ENCODE measurements around the gene ARRDC5. TPM values are rescaled to one million over a fixed set of nuclear protein-coding genes. Genes with fewer than 3 reads are reported as not detected.
"Not testable (repeated sequence)": the region's sequence is repeated elsewhere in the genome, so short reads cannot be mapped to it uniquely, and the experiment has no call there.

The ARRDC5 gene
- total RNA-seq, 1 experiment from 2014 or later = not detected

DNA sequence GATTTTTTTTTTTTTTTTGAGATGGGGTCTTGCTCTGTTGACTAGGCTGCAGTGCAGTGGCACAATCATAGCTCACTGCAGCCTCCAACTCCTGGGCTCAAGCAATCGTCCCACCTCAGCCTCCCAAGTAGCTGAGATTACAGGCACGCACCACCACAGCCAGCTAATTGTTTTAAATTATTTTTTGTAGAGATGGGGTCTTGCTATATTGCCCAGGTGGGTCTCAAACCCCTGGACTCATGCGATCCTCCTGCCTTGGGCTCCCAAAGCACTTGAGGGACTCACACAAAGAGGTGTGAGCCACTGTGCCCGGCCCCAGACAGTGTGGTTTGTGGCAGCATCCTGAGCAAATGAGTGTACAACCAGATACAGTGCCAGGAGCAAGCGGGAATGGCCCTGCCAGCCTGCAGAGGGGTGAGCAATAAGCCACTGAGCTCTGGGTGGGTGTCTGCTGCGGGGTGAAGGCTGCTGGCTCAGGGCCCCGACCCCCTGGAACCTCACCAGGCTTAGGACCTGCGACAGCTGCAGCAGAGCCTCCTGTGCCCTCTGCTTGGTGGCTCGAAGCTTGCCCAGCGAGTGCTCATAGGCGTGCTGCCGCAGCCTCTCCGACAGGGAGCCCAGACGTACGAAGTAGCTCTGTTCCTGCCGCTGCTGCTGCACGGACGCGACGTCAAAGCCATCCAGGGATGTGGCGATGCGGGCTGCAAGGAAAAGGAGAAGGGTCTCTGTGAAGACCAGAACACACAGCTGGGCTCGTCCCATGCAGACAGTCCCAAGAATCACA is 55.3 kb downstream of the ARRDC5 start:
- Histone ChIP-seq H3K27ac (no peak overlapping the region), H3K9me3 (replicated peaks) (no peaks in the 10 kb centered on the region), H3K36me3 (peaks cover 88% of the 10 kb centered on the region), H3K4me3 (no peak overlapping the region), H3K27me3 (replicated peaks) (no peaks in the 10 kb centered on the region), H3K4me1 (replicated peaks) (peaks cover 25% of the 10 kb centered on the region)
- DNase-seq (ENCODE audit: low read depth in 1 of 2, low spot score in 2 of 2) = no peak

DNA sequence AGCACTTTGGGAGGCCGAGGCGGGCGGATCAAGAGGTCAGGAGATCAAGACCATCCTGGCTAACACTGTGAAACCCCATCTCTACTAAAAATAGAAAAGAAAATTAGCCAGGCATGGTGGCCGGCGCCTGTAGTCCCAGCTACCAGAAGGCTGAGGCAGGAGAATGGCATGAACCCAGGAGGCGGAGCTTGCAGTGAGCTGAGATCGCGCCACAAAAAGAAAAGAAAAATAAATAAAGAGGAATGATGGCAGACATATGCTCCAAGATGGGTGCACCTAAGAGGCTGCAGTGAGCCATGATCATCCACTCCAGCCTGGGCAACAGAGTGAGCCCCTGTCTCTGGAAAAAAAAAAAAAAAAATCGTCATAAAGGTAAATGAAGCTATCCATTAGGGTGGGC is 56.7 kb downstream of the ARRDC5 start:
- not testable (repeated sequence) for H3K27me3 ChIP-seq (replicated peaks); H3K9me3 ChIP-seq (replicated peaks); H3K4me3 ChIP-seq
- H3K36me3 ChIP-seq = peaks cover 85% of the 10 kb centered on the region
- peaks cover 29% of the 10 kb centered on the region for H3K4me1 ChIP-seq (replicated peaks)
- peak; percentile 86 to 87 for DNase-seq (ENCODE audit: low read depth in 1 of 2, low spot score in 2 of 2)
- H3K27ac ChIP-seq = peak overlapping the region; percentile 79

DNA sequence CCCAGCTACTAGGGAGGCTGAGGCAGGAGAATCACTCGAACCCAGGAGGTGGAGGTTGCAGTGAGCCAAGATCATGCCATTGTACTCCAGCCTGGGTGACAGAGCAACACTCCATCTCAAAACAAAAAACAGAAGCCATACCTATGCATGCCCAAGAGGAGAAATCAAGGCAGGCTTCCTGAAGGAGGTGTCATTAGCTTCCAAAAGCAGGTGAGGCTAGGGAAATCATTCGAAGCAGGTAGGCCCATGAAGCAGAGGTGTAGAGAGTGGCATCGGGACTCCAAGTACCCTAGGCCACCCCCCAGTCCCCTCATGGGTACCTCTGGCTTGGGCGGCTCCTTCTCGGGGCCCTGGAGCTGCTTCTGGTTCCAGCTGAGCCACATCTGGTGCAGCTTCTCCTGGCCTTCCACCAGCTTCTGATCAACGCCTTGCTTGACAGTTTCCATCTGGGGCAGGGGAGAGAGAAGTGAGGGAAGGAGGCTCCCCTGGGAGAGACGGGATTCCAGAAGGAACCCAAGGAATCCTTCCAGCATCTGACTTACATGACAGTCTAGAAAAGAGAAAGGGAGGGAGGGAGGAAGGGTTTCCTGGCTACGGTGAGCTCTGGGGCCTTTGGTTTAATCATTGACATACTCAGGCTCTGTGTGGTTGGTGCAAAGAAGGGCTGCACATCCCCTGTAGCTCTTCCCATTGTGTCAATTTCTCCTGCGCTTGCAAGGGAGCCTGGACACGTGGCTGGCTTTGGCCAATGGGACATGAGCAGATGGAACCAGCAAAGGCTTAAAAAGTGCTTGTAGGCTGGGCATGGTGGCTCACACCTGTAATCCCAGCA is 58.1 kb downstream of the ARRDC5 start:
- H3K27ac ChIP-seq = peak overlapping the region; percentile 79
- DNase-seq (ENCODE audit: low read depth in 1 of 2, low spot score in 2 of 2) = no peak
- H3K36me3 ChIP-seq = peaks cover 88% of the 10 kb centered on the region
- H3K4me1 ChIP-seq (replicated peaks) = peaks cover 34% of the 10 kb centered on the region
- no peak overlapping the region for H3K4me3 ChIP-seq
- no peaks in the 10 kb centered on the region for H3K27me3 ChIP-seq (replicated peaks)
- no peaks in the 10 kb centered on the region for H3K9me3 ChIP-seq (replicated peaks)

DNA sequence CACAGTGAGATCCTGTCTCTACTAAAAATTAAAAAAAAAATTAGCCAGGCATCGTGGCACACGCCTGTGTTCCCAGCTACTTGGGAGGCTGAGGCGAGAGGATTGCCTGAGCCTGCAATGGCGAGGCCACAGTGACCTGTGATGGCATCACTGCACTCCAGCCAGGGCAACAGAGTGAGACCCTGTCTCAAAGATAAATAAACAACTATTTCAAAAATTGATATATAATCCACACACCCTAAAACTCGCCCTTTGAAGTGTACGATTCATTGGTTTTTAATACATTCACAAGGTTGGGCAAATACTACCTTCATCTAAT is 59.1 kb downstream of the ARRDC5 start:
- no peaks in the 10 kb centered on the region for H3K9me3 ChIP-seq (replicated peaks)
- H3K4me1 ChIP-seq (replicated peaks) = peaks cover 34% of the 10 kb centered on the region
- peaks cover 90% of the 10 kb centered on the region for H3K36me3 ChIP-seq
- H3K27ac ChIP-seq = no peak overlapping the region
- no peak overlapping the region for H3K4me3 ChIP-seq
- H3K27me3 ChIP-seq (replicated peaks) = no peaks in the 10 kb centered on the region
- no peak for DNase-seq (ENCODE audit: low read depth in 1 of 2, low spot score in 2 of 2)

Other genes starting within 250 kb of the ARRDC5 start
- 214 and 250 TPM in 2 replicates for gene MYDGF, start 232.6 kb downstream of the ARRDC5 start, total RNA-seq (2014; rRNA removed; shearing (Covaris generic))
- gene DPP9, start 179.1 kb downstream of the ARRDC5 start, total RNA-seq (2014; rRNA removed; shearing (Covaris generic)) = 60.6 and 65.3 TPM in 2 replicates
- 9.4 and 14.4 TPM in 2 replicates for gene FEM1A, start 111.2 kb downstream of the ARRDC5 start, total RNA-seq (2014; rRNA removed; shearing (Covaris generic))
- gene TICAM1, start 71.2 kb downstream of the ARRDC5 start, total RNA-seq (2014; rRNA removed; shearing (Covaris generic)) = 3.7 and 4.1 TPM in 2 replicates
- 178 and 210 TPM in 2 replicates for gene PLIN3, start 35.2 kb downstream of the ARRDC5 start, total RNA-seq (2014; rRNA removed; shearing (Covaris generic))
- gene UHRF1, start 6.6 kb upstream of the ARRDC5 start, total RNA-seq (2014; rRNA removed; shearing (Covaris generic)) = 65.8 and 85.8 TPM in 2 replicates
- gene KDM4B, start 66.2 kb upstream of the ARRDC5 start, total RNA-seq (2014; rRNA removed; shearing (Covaris generic)) = 9.1 and 12.8 TPM in 2 replicates